Type B pancreatic cell (in vitro differentiated cells): ENCODE results near the gene CRIP1. TPM values are rescaled to one million over a fixed set of nuclear protein-coding genes. Genes with fewer than 3 reads are reported as not detected.
A peak's percentile ranks its signal among the peaks of the same experiment; 100 is the strongest.

ENCODE experiments used
- DNase-seq: peaks from one replicate; pipeline ENCODE4 v3.0.0; 2021; ENCODE audit warnings: mixed read lengths; ENCODE audit not compliant: unreplicated experiment; ENCODE audit errors: extremely low spot score
- H3K27ac Mint-ChIP-seq: 2 replicates; pipeline ENCODE4 v1.8.0; 2021; ENCODE audit warnings: mild to moderate bottlenecking, mixed read lengths
- H3K27me3 Mint-ChIP-seq: 2 replicates; pipeline ENCODE4 v1.8.0; 2021; ENCODE audit warnings: mixed read lengths
- H3K36me3 Mint-ChIP-seq: 2 replicates; pipeline ENCODE4 v1.8.0; 2021; ENCODE audit warnings: mixed read lengths
- H3K4me1 Mint-ChIP-seq: one replicate; pipeline ENCODE4 v1.8.0; 2021; ENCODE audit warnings: mixed read lengths; ENCODE audit not compliant: unreplicated experiment
- H3K4me3 Mint-ChIP-seq: 2 replicates; pipeline ENCODE4 v1.8.0; 2021; ENCODE audit warnings: mild to moderate bottlenecking, mixed read lengths
- H3K9me3 Mint-ChIP-seq: 2 replicates; pipeline ENCODE4 v1.8.0; 2021; ENCODE audit warnings: mixed read lengths
- total RNA-seq: library from RNA; stranded (reverse); gene quantifications from 2 replicates; pipeline ENCODE4 v1.2.1, GENCODE V29; 2021; ENCODE audit warnings: low replicate concordance
- TF ChIP-seq, protein P1 (sequence below): fragments of 200-600 bp; sonication (generic); conservative IDR thresholded peaks from 2 replicates; pipeline ENCODE4 v1.5.0; 2021; ENCODE audit warnings: antibody characterized with exemption, mild to moderate bottlenecking

The CRIP1 gene
- total RNA-seq, 1 donor from 2014 or later, result 15.4 TPM

DNA sequence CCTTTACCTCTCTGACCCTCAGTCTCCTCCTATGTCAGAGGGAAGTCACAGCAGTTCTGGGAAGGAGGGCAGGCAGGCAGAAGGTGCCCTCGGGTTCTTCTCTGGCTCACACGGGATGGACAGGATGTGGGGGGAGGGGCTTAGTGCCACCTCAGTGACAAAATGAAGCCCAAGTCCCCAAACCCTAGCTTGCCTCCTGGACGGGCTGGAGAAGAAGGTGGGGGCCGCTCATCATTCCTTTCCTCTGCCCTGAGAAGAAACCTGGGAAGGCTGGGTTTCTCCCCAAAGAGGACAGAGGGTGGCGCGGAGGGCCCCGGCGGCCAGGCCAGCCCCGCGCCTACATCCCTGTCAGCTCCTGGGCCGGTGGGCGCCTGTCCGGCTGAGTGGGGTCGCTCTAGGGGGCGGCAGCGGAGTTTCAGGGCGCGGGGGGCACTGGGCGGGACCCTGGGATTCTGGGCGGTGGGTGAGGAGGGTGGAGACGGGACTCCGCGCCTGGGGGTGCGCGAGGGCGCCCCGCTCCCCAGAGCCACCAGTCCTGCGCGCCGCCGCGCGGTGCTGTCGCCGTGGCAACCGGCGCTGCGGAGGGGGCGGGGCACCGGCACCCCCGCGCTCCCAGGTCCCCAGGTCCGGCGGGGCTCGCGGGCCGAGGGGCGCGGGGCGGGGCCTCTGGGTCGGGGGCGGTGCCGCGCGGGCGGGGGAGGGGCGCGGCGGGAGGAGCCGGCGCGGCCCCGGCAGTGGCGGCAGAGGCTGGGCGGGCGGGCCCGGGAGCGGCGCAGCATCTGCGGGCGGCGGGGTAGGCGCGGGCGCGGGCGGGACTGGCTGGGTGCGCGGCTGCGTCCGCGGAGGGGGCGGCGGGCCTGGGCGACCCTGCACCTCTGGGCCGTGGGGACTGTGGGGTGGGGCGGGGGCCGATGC lies 39.4 kb downstream of the CRIP1 start, which contains the start of gene TMEM121:
Gene TMEM121 (plus strand): TSS at position 723 of the 915 bp plus-strand sequence. CDS start 2,252 bp downstream, outside the sequence.
- peaks cover 30% of the 10 kb centered on the region for H3K27me3 Mint-ChIP-seq
- no peak within 1 kb of the TSS for H3K27ac Mint-ChIP-seq

DNA sequence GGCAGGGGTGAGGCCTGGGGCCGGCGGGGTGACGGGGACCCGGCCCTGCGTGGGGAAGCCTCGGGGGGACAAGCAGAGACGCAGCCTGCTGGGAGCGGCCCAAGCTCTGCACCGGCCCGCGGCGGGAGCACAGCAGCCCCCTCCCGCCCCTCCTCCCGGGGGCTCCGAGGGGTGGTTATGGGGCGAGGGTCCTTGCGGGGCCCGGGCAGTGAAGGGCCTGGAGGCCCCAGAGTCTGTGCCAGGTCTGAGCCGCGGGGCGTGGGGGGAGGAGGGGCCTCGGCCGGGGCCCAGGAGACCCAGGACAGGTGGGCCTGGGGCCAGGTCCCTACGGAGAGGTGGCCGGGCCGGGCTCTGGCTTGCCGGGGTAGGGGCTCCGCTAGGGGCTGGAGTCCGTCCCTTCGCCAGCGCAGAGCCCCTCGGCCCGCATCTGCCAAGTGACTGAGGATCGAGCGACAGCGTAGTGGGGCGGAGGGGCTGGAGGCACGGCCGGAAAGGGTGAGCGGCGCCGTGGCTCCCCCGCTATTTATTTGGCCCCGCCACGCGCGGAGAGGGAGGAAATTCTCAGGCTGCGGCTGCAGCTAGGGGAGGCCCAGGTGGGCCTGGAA lies 40.2 kb downstream of the CRIP1 start:
- H3K36me3 Mint-ChIP-seq, result no peaks in the 10 kb centered on the region
- peaks cover 29% of the 10 kb centered on the region for H3K27me3 Mint-ChIP-seq

More for the DNA sequence above, 39.4 kb downstream of the CRIP1 start, which contains the start of gene TMEM121:
- Mint-ChIP-seq H3K4me3 (peak within 1 kb of the TSS; percentile 72), H3K4me1 (no peaks in the 10 kb centered on the region), H3K36me3 (no peaks in the 10 kb centered on the region), H3K9me3 (no peaks in the 10 kb centered on the region)
- TF ChIP-seq, protein P1, sequence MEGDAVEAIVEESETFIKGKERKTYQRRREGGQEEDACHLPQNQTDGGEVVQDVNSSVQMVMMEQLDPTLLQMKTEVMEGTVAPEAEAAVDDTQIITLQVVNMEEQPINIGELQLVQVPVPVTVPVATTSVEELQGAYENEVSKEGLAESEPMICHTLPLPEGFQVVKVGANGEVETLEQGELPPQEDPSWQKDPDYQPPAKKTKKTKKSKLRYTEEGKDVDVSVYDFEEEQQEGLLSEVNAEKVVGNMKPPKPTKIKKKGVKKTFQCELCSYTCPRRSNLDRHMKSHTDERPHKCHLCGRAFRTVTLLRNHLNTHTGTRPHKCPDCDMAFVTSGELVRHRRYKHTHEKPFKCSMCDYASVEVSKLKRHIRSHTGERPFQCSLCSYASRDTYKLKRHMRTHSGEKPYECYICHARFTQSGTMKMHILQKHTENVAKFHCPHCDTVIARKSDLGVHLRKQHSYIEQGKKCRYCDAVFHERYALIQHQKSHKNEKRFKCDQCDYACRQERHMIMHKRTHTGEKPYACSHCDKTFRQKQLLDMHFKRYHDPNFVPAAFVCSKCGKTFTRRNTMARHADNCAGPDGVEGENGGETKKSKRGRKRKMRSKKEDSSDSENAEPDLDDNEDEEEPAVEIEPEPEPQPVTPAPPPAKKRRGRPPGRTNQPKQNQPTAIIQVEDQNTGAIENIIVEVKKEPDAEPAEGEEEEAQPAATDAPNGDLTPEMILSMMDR, result no peak
- DNase-seq, result peak; percentile 72

DNA sequence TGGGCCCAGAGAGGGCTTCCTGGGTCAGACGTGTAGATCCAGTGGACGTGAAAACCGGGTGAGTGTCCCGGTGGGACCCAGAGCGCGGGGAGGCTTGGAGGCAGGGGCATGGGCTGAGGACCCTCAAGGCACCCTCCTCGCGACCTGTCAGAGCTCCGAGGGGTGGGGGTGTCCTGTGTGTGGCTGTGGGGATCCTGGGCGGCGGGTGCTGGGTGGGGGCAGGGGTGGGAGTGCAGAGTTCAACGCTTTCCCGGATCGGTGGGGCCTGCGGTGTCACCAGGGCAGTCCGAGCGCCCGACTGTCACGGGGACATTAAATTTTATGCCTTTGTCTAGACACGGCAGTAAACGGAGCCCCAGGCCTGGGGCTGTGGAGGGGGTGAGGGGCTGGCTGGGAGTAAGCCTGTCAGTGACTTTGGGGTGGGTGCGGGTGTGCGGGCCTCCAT lies 40.7 kb downstream of the CRIP1 start:
- TF ChIP-seq, protein P1, result no peak
- H3K4me3 Mint-ChIP-seq, result peak overlapping the region; percentile 72
- no peak overlapping the region for H3K27ac Mint-ChIP-seq
- H3K4me1 Mint-ChIP-seq, result no peaks in the 10 kb centered on the region
- no peak for DNase-seq
- peaks cover 25% of the 10 kb centered on the region for H3K27me3 Mint-ChIP-seq
- H3K36me3 Mint-ChIP-seq, result no peaks in the 10 kb centered on the region
- no peaks in the 10 kb centered on the region for H3K9me3 Mint-ChIP-seq

More for the DNA sequence above, 40.2 kb downstream of the CRIP1 start:
- H3K9me3 Mint-ChIP-seq, result no peaks in the 10 kb centered on the region
- TF ChIP-seq, protein P1, result no peak
- H3K4me3 Mint-ChIP-seq, result peak overlapping the region; percentile 72
- no peaks in the 10 kb centered on the region for H3K4me1 Mint-ChIP-seq
- no peak for DNase-seq
- H3K27ac Mint-ChIP-seq, result no peak overlapping the region

DNA sequence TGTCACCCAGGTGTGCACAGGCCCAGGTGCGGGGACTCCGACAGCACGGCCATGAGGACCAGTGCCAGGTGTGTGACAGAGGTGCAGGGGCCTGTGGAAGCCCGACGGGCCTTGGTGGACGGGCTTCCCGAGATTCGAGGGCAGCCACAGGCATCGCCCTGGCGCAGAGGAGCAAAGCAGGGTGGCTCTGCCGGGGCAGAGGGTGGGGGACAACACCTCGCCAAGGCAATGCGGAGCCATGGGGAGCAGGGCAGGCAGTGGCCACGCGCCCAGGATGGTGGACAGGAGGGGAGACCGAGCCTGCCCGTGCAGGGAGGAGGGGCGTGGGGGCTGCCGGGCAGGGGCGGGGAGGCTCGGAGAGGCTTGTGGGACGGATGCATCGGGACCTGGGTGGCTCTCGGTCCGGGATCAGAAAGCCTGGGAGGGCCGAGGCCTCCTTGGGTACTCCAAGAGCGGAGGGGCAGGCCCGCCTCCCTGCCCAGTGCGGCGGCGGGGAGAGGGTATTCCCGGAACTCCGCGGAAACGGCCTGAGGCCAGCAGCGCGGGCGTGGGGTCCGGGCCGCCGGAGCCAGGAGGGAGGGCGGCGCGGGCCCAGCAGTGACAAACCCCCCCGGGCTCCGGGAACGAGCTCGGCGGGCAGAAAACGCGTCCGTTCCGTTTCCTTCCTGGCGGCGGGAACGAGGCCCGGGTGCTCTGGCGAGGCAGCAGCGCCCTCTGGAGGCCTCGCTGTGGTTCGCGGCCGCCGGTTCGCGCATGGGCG lies 41.3 kb downstream of the CRIP1 start:
- Mint-ChIP-seq H3K9me3 (no peaks in the 10 kb centered on the region), H3K4me3 (peak overlapping the region; percentile 72), H3K4me1 (no peaks in the 10 kb centered on the region), H3K36me3 (no peaks in the 10 kb centered on the region), H3K27me3 (peaks cover 23% of the 10 kb centered on the region), H3K27ac (no peak overlapping the region)
- TF ChIP-seq, protein P1, result peak; percentile 92
- peak; percentile 88 for DNase-seq

DNA sequence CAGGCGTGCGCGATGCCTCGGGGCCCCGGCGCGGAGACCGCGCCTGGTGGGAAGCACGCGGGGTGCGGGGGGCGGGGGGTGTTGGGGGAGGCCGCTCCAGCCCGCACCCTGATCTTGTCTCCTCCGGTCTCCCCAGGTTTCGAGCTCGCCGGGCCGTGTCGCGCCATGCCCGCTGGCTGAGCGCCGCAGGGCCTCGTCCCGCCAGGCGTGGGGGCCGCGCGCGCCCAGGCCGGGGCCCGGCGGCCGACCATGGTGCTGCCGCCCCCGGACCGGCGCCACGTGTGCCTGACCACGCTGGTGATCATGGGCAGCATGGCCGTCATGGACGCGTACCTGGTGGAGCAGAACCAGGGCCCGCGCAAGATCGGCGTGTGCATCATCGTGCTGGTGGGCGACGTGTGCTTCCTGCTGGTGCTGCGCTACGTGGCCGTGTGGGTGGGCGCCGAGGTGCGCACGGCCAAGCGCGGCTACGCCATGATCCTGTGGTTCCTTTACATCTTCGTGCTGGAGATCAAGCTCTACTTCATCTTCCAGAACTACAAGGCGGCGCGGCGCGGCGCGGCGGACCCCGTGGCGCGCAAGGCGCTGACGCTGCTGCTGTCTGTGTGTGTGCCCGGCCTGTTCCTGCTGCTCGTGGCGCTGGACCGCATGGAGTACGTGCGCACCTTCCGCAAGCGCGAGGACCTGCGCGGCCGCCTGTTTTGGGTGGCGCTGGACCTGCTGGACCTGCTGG lies 42.1 kb downstream of the CRIP1 start:
- H3K9me3 Mint-ChIP-seq, result no peaks in the 10 kb centered on the region
- H3K4me1 Mint-ChIP-seq, result no peaks in the 10 kb centered on the region
- no peak for DNase-seq
- H3K27ac Mint-ChIP-seq, result no peak overlapping the region
- H3K27me3 Mint-ChIP-seq, result peaks cover 18% of the 10 kb centered on the region
- peak overlapping the region; percentile 63 for H3K4me3 Mint-ChIP-seq
- no peaks in the 10 kb centered on the region for H3K36me3 Mint-ChIP-seq
- TF ChIP-seq, protein P1, result peak; percentile 47
